A549 treated with Hydrocortisone at 1 μM for 4 hours (cell line): Measurements from ENCODE around the gene C9. TPM values are rescaled to one million over a fixed set of nuclear protein-coding genes. Genes with fewer than 3 reads are reported as not detected.

Source experiments
- total RNA-seq: library from RNA; stranded (reverse); fragments of 200-300 nt; extraction: Qiagen RNA extraction; gene quantifications from 5 replicates; pipeline ENCODE4 v1.2.3, GENCODE V29; 2022

The C9 gene
- total RNA-seq, result not detected in 5 replicates

GRCh38 chr5:39364367-39364766 lies at the start of gene C9:
Gene C9 (minus strand): TSS chr5:39364495. CDS start chr5:39364464, 31 bp downstream.

Other genes starting within 250 kb of the C9 start
- 9.0 to 18.2 TPM (median 12.5 TPM) in 5 replicates for gene FYB1, start 144.9 kb downstream of the C9 start, total RNA-seq
- gene DAB2, start 60.5 kb upstream of the C9 start, total RNA-seq, result 6.3 to 9.5 TPM (median 7.5 TPM) in 5 replicates